Anterior cingulate cortex (tissue), 58 donors: ENCODE results near the gene LRRC39.
A peak's percentile ranks its signal among the peaks of the same experiment; 100 is the strongest.
"Not testable (repeated sequence)": the region's sequence is repeated elsewhere in the genome, so short reads cannot be mapped to it uniquely, and the experiment has no call there.

Experiments
- DNase-seq, 58 donors: peaks; one replicate each; lab custom pipeline; 2025; lab: John Stamatoyannopoulos, UW

LRRC39 gene

DNA sequence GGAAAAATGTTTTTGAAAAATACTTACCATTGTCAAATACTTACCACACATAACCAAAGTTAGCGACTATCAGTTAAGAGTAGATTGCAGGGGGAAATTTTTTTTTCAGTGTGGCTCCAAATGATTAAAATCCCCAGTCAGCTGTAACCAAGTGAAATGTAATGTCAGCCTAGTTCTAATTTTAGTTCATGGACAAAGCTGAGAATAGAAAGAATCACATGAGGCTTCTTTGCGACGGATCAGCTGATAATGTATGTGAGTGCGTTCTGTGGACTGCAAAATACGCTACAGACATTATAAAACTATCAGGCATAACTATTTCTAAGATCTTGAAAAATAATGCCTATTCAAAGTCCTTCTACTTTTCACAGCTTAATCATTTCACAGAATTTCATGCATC is at the start of gene LRRC39:
LRRC39 (minus strand) TSS at position 166 of the 400 bp plus-strand sequence. CDS start 9,740 bp downstream, outside the sequence.
- DNase-seq: peak in 2 of 58 donors; percentile 1 to 22

DNA sequence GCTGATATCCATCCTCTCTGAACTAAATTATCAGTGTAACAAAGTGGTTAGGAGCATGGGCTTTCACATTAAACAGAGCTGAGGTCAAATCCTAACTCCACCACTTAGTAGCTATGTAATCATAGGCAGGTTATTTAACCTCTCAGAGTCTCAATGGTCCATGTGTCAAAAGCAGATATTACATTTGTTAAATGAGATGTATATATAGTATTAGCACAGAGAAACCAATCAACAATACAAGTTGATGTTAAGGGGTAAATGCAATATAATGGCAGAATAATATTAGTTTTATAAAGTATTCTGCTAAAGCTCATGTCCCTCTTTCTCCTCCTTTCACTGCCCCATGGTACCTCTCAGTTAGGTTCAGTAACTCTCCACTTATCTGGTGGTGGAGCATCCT is 44.4 kb upstream of the LRRC39 start:
- no peak for DNase-seq

DNA sequence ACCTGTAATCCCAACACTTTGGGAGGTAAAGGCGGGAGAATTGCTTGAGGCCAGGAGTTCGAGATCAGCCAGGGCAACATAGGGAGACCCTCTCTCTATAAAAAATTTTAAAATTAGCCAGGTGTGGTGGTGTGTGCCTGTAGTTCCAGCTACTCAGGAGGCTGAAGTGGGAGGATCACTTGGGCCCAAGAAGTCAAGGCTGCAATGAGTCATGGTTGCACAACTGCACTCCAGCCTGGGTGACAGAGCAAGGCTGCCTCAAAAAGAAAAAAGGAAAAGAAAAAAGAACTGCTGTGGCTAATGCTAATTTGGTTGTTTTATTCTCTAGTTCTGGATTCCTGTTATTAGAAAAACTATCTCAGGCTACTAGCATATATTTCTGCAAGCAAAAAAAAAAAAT is 41.8 kb upstream of the LRRC39 start:
- no peak for DNase-seq

- no peak for DNase-seq
Measured at GRCh38 chr1:100219457-100219856, 41.4 kb upstream of the LRRC39 start.

DNA sequence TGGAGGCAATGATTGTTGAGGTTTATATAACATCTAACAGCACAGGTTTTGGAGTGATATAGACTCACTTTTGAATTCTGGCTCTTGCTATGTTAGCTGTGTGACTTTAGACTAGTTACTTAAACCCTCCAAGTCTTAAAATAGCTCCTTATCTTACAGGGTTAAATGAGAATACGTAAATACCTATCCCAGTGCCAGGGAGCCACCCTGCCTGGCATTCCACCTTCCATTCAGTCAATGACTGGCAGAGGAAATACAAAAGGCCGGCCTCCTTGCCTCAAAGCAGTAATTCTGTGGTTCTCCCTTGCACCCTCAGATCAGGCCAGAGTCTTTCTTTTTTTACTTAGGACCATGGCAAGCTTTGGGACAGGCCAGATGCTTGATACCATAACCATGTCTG is 39.8 kb upstream of the LRRC39 start:
- no peak for DNase-seq

DNA sequence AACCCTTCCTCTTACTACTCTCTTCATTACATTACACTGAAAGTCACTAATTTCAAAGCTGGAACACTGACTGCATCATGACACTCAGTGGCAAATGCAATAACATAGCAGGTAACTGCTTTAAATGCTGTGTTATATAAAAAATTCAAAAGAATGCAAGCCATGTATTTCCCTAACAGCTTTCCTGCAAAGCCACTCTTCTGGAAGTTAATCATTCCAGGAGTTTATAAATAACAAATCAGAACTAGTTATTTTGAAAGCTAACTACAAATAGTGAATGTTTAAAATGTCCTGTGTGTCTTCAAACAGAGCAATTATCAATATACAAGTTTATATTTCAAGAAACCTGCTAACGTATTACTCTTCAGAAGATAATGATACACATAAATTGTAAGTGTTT is 37.0 kb upstream of the LRRC39 start:
- no peak for DNase-seq

GRCh38 chr1:100213141-100213540 is 35.1 kb upstream of the LRRC39 start:
- no peak for DNase-seq

- DNase-seq: no peak
Measured at GRCh38 chr1:100206301-100206700, 28.2 kb upstream of the LRRC39 start.

- not testable (repeated sequence) for DNase-seq
Measured at GRCh38 chr1:100205593-100205992, 27.5 kb upstream of the LRRC39 start.

DNA sequence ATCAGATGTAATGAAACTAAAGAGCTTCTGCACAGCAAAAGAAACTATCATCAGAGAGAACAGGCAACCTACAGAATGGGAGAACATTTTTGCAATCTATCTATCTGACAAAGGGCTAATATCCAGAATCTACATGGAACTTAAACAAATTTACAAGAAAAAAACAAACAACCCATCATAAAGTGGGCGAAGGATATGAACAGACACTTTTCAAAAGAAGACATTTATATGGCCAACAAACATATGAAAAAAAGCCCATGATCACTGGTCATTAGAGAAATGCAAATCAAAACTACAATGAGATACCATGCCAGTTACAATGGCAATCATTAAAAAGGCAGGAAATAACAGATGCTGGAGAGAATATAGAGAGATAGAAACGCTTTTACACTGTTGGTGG is 27.0 kb upstream of the LRRC39 start:
- DNase-seq: not testable (repeated sequence)

GRCh38 chr1:100202703-100203102 is 24.6 kb upstream of the LRRC39 start:
- DNase-seq: not testable (repeated sequence)

GRCh38 chr1:100200060-100200459 is 22.0 kb upstream of the LRRC39 start:
- not testable (repeated sequence) for DNase-seq

- DNase-seq: no peak
Measured at GRCh38 chr1:100198596-100198995, 20.5 kb upstream of the LRRC39 start.

GRCh38 chr1:100188617-100189016 is 10.6 kb upstream of the LRRC39 start:
- DNase-seq: peak in 45 of 58 donors; percentile 1 to 79 (median 27)

- DNase-seq: peak in 25 of 58 donors; percentile 1 to 42 (median 15)
Measured at GRCh38 chr1:100187912-100188311, 9.9 kb upstream of the LRRC39 start.

- DNase-seq: no peak
Measured at GRCh38 chr1:100184536-100184935, 6.5 kb upstream of the LRRC39 start.

DNA sequence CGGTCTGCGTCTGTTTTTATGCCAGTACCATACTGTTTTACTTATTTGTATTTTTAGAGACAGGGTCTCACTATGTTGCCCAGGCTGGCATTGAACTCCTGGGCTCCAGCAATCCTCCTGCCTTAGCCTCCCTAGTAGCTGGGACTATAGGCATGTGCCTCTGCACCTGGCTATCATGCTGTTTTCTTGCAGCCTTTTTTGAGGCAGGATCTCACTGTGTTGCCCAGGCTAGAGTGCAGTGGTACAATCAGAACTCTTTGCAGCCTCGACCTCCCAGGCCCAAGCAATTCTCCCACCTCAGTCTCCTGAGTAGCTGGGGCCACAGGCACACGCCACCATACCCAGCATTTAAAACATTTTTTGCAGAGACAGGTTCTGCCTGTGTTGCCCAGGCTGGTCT is 5.3 kb upstream of the LRRC39 start:
- DNase-seq: no peak

DNA sequence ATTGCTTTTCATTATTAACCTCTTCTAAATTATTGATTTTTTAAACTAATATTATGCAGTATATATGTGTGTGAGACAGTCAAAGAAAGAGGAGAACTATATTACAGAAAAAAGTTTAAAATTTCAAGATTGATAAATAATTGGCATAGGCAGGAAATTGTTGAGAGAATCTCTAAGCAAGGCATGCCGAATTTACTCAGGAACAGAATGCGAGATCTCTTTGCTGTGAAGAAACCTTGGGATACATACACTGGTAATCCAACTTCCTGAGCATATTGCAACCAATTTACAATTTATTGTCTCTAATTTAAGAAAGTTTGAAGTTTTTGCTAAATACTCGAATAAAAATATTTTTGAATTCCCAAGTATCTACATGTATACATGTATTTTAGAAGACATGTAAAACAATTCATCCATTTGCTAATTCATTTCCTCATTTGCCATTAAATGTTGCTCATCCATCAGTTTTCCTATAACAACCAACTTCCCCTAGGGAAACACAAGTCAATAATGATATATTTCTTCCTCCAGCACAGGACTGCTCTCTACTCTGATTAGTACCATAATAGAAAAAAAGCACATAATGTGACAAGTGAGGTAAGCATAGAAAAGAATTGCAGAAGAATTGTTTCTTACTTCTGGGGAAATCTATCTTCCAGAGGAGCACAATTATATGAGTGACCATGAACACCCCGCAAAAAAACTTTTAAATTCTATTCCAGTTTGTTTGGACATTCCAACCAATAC is 588 bp downstream of the LRRC39 start:
- DNase-seq: no peak

DNA sequence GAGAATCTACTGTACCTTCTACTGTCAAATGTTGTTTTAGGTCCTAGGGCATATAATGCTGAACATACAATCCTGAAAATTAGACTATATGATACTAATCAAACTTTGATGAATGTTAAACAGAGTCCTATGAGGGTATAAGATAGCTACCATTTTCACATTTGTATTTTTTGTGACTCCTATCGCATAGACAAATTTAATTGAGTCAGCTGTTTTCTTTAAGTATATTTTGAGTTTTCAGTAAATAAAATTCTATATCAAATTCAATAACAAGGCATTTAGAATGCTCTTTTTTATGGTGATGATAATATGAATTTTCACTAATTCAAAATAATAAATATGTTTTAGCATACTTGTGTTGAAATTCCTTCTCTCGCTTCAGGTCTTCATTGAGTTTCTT is 10.0 kb downstream of the LRRC39 start:
- no peak for DNase-seq

GRCh38 chr1:100164702-100165101 is 13.4 kb downstream of the LRRC39 start:
- no peak for DNase-seq

DNA sequence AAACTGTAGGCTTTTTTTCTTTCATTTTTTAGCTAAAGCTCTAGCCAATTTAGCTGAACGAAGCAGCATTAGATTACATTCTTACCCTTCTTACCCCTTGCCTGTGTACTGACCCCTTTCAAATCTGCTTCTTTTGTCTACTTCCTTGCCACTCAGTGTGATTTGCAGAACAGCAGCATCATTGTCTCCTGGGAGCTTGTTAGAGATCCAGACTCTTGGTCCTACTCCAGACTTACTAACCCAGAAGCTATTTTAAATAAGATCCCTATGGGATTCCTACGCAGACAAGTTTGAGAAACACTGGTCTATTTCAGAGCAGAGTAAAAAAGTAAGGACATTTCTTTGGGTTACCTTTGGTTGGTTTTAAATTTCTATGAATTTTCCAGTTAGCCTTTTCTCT is 13.8 kb downstream of the LRRC39 start:
- peak in 3 of 58 donors; percentile 0 to 5 (median 1) for DNase-seq

DNA sequence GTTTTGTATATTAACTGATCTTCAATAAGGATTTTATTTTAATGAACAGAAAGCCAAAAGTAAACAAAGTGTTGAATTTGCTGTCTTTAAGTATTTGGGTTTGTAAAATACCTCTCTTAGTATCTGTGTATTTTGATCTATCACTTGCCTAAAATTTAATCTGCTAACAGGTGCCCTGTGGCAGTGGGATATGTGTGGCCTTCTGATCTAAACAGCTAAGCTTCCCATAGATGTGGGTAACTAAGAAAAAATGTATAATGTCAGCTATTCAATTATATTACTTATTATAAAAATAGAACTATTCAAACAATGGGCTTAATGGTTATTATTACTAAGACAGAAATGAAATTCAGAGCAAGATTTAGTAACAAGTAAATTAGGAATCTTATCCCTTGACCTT is 15.2 kb downstream of the LRRC39 start:
- DNase-seq: no peak

DNA sequence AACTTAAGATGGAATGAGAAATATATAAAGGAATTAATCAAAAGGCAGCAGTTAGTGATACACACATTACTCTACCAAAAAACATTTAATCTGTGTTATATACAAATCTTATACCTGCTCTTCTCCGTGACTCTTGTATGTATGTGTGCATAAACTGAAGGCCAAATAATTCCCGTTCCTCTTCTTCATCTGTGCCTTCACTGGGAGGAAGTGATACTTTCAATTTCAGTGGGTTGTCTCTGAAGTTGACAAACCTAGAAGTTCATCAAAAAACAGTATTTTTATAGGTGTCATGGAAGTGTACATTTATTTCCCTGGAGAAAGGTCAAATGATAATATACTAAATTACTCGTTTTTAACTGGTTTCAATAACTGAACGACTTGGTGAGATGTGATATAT is 25.8 kb downstream of the LRRC39 start:
- no peak for DNase-seq
